GM19455 (cell line): Measurements from ENCODE around the gene PNPLA4.

Experiments used
- ATAC-seq: cut with Tn5 transposase; IDR thresholded peaks from one replicate; pipeline ENCODE4 v1.9.1; 2021; ENCODE audit not compliant: unreplicated experiment

The PNPLA4 gene, protein sequence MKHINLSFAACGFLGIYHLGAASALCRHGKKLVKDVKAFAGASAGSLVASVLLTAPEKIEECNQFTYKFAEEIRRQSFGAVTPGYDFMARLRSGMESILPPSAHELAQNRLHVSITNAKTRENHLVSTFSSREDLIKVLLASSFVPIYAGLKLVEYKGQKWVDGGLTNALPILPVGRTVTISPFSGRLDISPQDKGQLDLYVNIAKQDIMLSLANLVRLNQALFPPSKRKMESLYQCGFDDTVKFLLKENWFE

DNA sequence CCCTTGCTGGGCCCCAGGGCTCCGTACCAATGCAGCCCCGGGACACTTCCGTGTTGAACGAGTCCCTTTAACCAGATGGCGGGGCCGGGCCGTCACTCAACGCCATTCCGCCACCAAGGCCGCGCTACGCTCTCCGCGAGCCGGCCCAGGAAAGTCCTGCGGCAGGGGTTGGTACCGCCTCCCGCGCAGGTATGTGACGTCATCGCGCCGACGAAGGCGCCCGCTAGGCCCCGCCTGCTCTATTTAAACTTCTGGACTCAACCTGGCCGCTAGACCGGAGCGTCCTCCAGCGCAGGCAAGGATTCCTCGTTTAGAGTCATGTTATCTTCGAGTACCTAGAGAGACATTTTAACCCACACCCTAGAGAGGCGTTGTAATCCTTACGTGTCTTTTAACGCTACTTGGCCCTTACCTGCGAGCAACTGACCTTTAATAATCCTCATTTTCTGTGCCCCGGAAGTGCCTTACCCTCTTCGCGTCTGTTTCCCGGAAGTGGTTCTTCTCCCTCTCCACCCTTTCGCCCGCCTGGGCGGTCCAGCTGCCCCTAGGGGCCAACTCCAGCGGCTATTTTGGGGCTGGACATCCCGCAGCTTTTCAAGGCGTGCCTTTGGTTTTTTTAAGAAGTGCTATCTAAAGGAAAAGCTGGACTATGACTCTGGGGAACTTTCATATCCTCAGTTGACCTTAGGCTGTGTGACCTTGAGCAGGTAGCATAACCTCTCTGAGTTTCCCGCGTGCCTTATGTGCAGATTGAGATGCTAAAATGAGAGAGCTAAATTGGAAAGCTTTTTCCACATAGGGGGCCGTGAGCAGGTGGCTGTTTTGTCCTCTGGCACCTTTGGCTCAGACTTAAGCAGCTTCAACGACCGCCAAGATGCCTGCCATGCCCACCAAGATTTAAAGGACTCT is at the start of gene PNPLA4:
TSS of gene PNPLA4 (minus strand) at position 155 of the 909 bp plus-strand sequence. CDS start 1,294 bp downstream, outside the sequence.
- peak; percentile 95 for ATAC-seq

DNA sequence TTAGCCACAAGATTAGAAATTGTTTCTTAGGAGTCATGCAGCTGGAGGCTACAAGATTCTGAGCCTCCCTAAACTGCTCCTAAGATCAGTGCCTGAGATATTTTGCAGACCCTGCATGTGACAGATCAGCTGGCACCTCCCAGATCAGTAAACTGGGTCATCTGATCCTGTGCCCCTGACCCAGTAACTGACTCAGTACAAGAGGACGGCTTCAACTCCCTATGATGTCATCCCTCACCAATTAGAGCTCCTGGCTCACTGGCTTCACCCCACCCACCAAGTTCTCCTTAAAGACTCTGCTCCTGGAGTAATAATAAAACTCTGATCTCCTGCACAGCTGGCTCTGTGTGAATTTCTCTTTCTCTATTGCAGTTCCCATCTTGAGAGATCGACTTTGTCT is 45.4 kb upstream of the PNPLA4 start:
- ATAC-seq: no peak

DNA sequence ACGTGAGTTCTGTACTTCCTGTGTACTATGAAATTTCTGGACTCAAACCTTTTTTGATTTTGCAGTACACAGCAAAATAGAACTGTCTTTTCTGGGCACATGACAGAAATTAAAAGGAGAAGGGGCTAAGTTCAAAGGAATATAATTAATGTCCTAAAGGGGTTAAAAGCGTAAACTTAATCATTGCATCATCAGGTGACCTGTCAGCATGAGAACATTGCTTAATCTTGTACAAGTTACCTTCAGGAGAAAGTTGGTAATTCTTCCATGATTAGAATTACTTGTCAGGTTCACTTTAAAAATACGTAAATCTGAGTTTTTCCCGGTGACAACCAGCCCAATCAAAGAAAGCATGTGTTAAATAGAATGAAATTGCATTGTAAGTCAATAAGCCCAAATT is 43.2 kb upstream of the PNPLA4 start:
- ATAC-seq: no peak

DNA sequence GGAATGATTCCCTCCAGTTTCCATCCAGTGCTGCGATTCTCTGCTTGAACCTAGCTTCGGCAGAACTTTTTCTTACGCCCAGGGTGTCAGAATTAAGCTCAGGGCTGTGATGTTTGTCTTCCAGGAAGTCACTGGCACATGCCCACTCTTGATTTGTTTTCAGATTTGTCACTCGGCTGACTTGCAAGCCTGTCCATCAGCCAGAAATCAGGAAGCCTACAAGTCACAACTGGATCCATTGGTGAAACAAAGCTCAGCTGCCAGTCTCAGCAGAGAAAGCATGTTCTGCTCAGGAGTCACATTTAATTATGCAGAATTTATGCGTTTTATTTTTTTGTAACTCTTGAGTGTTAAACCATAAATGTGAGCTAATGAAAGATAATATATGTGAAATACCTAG is 38.2 kb upstream of the PNPLA4 start:
- ATAC-seq: no peak

DNA sequence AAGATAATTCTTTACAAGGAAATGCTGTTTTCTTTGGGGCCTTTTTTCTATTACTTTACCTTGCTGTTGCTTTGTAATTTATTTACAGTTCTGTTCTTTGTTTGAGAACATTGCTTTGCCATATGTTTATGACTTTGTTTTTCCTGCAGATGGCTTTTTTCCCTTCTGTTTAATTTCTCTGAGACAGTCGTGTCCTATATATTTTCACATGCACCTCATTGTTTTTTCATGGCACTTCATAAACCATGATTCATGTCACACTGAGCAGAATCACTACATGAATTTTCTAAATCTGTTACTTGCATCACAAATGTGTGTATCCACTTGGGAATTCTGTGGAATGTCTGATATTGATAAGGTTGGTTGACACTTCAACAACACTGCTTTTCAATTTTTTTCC is 33.0 kb upstream of the PNPLA4 start:
- ATAC-seq: no peak

DNA sequence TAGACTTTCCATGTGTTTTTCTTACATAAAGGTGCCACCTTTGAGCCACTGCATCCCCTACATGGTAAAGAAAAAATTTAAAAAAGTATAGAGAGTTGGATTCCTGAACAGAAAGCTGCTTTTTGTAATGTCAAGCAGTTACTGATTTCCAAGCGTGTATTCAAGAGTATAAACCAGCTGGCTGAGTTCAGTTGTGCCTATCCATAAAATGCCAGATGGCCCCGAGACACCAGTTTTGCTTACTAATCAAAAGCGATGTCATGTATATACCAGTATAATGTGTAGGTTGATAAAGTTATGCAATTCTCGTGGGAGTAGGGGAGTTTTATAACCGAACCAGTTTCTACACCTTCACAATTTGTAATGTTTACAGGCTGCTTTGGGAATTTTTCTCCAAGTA is 26.2 kb upstream of the PNPLA4 start:
- no peak for ATAC-seq

DNA sequence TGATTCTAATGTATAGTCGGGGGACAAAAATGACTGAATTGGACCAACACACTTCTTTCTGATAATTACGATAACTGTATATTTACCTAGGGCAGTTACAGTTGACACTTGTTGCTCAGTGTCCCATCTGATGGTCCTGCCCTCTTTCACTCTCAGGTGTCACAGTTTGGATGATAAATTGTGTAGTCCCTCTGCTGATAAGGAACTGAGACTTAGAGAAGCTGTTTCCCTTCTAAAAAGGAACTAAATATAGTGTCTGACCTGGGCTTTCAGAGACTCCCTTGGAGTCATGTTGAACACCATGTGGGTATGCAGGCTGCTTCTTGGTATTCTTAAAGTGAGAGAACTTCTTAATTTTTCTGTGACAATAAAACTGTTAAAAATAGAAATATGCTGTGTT is 23.7 kb upstream of the PNPLA4 start:
- peak; percentile 89 for ATAC-seq

DNA sequence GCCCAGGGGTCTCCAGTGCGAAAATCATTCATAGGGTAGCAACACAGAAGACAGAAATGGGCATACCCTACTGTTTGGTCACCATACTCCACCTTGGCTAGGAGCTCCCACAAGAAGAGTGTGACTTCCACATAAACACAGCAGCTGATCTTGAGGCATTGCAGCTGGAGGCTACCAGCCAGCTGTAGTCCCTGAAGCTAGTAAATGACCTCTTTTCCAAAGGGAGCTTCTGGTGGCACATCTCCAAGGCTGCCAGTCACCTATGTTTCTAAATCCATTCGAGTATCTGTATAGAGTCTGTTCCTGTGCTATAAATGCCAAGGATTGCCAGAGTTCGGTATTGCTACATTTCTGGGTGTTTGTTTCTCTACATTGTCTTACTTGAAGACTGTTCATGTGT is 21.3 kb upstream of the PNPLA4 start:
- ATAC-seq: no peak

DNA sequence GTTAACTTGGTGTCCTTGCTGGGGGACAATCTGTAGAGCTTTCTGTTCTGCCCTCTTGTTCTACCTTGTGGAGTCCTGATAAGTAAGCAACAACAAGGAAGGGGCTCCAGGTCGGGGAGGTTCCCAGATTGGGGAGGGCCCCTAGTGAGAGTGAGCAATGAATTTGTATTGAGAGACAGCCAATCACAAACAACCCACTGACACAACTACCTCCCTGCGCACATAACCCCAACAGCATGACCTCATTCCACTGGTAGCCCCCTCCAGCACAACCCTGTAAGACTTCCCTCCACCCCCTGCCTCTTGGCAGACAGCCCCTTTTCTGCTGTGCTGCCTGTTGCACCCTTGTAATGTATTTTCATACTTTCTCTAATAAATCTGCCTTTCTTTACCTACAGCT is 19.7 kb upstream of the PNPLA4 start:
- ATAC-seq: no peak

DNA sequence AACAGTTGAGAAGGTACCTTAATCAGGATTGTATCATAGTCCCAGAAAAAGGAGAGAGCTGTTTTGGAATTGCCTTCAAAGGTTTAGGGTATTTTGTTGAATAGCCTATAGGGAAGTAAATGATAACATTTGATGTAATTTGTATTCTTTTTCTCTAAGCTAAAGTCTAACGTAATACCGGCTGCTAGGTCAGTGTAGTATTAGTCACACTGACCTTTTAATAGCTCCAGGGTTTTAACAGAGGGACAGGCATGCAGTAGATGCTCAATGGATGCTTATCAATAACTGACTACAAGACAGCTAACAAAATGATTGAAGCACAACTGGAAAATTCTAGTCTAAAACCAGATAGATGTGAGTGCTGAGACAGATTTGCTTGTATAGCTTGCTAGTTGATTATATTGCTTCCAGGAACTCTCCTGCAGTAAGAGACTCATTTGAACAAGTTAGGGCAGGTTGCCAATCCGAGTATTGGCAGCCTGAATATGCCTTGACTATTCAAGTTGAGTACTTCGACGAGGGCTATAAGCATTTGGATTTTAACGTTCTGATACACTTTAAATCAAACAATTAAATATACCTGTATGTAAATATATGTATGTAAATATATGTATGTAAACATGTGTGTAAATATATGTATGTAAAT is 16.5 kb upstream of the PNPLA4 start:
- ATAC-seq: no peak

DNA sequence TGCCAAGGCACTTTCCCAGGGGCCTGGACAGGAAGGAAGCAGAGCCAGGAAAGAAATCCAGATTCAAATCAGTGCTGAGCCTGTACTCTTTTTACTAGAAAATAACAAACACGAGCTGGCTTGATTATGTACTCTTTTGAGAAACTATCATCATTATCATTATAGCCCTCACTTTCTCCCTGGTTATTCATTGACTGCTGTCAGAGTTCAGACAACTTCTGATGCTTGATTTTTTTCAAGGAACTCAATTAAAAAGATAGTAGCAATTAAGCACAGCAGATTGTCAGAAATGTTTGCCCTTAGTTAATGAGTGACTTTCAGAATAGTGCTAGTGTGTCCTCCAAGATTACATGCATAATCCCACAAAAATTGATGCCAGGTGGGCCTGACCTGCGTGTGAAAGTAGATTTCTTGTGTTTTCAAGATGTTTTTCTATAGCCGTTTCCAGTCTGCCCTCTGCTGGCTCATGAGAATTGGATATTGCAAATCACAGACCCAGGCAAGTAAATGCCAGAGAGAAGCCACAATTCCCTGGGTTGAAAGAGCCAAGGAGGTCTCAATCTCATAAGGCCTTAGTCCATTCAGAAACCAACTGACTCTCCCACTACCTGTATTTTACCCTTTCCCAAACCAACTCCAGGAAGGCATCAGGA is 14.3 kb upstream of the PNPLA4 start:
- no peak for ATAC-seq

DNA sequence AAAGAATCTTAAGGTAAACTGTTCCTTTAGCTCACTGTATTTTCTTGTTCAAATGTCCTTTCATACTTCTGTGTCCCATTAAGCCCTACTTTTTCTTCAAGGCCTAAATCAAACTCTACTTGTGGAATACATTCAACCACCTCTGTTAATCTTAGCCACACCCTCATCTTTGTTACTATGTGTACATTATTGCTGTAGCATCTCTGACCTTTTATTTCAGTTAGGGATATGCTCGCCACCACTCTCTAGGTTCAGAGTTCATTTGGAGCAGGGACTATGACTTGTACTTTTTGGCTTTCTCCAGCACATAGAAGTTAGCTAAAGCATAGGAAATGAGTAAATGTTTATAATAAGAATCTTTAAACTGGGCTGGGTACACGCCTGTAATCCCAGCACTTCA is 6.8 kb upstream of the PNPLA4 start:
- ATAC-seq: no peak

DNA sequence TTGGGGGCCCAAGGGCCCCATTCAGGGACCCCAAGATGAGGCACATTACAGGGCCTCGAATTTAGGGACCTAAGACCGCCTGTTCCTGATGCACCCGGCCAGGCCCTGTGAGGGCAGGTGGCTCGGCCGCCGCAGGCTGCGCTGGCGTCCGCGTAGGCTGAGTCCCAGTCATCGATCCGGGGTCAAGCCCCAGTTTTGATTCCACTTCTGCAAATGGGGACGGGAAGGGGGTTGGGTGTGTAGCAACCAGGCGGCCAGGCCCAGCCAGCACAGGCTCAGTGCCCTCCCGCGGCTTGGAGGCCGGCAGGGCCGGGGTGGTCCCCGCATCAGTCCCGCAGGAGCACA is 327 bp downstream of the PNPLA4 start:
- ATAC-seq: peak; percentile 52

DNA sequence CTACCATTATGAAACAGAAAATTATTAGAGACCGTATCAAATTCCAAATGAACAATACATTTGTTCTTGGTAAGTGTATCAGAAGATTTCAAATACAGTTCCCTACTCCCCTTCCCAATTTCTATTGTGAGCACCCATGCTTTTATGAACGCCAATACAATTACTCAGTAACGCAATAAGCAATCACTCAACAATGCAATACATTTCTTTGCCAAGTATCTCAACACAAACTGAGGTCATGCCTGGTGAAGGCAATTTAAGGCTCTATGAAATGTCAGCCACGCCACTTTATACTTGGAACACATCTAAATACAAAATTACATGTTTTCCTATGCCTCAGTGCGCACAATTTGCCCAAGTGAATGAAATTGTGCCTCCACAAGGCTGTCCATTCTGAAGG is 712 bp downstream of the PNPLA4 start:
- ATAC-seq: no peak

DNA sequence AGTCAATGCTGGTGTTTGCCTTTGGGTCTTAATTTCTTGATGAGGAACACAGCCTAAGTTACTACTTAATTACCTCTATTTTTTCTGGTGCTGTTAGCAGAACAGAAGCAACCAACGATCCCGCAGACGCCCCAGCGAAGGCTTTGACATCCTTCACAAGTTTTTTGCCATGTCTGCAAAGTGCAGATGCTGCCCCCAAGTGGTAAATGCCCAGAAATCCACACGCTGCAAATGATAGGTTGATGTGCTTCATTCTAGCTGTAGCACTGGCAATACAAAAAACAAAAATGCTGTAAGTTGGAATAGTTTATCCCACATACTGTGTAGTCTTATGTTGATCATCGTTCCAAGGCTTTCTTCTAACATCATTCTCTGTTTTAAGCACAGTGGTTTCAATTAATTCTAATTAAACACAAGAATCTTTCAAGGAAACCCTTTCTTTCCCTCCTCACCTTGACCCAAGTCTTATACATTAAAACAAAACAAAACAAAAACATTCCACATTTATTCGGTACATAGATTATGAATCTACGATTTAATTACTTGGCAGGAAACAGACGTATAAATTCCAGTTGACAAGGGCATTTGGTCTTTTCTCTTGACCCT is 1.2 kb downstream of the PNPLA4 start:
- ATAC-seq: no peak

DNA sequence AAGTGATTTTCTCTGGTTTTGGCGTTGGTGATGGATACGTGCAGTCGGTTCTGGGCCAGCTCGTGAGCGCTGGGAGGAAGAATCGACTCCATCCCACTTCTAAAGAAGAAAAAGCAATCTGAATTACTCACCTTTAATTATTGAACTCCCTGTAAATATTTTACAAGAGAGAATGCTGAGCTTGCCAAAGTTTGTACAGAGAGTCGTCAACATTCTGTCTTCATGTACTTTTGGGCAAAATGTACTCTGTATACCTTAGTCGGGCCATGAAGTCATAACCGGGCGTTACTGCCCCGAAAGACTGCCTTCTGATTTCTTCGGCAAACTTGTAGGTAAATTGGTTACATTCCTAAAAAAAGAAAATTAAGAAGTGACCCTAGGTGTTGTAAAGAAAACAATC is 5.5 kb downstream of the PNPLA4 start:
- no peak for ATAC-seq

DNA sequence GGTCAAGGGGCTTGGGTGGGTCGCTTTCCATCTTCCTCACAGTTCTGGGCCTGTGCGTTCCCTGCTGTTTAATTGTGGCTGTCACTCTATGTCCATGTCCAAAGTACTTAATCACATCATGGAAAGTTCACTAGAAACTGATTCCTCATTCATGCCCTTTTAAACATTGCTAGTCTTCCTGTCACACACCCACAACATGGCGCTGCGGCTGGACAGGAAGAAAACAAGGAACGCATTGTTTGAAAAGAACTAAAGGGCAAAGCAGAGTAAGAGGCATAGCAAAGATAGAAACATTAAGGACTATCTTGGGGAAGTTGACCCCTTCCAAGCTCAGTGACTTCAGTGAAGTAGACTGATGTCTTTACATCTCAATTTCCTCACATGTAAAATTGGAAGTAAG is 18.4 kb downstream of the PNPLA4 start:
- ATAC-seq: no peak

DNA sequence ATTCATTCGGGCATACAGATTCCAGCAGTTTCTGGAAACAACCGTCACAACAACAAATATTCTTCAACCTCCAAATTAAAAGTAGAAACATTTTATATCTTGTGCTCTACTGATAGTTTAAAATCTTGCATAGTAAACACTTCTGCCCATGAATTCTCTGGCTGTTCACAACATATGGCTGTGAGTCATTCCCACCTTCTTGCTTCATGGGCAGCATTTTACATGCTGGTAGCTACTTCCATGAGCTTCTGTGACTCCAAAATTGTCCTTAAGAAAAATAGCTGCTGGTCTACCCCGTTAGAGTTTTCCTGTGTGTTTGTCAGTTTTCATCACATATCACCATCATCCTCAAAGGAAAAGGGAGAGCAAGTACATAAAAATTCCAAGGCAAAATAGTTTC is 22.7 kb downstream of the PNPLA4 start:
- no peak for ATAC-seq

DNA sequence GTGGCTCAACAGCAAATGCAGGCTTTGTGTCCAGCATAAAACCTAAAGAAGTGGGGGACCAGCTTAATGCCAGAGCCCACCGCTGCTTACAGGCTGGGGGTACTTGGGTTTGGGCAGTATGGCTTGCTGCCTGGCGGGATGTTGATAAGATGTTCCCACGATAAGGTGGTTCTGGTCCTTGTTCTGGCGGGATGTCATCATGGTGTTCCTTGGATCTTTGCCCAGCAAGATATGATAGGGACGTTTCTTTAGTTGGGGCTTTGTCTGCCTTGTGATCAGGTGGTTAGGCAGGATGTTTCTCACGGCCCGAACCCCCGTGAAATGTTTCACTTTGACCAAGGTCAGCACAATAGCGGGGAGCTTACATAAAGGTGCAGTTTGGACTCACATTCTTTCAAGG is 35.3 kb downstream of the PNPLA4 start:
- no peak for ATAC-seq

DNA sequence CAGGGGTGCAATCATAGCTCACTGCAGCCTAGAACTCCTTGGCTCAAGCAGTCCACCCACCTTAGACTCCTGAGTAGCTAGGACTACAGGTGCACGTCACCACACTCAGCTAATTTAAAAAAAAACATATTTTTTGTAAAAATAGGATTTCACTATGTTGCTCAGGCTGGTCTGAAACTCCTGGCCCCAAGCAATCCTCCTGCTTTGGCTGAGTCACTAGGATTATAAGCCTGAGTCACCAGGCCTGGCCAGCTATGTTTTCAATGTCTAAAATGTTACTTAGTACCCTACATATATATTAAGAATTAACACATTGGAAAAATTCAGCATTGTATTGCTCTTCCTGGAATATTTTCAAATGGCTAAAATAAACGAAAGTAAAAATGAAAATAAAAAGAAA is 37.5 kb downstream of the PNPLA4 start:
- no peak for ATAC-seq

DNA sequence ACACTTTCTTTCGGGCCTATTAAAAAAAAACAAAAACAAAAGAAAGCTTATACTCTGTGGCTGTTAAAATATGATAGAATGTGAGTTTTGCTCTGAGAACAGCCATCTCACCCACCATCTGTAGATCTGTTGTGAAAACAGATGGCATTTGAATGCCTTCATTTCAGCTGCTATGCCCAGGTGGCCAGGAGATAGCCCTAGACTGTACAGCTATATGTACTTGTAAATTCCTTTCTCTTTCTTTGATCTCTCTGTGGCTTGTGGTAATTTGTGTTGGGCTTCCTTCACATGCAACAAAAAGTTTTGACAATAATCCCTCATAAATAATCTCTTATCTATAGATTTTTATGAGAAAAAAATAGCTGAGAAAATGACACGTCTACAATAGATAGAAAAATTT is 38.1 kb downstream of the PNPLA4 start:
- no peak for ATAC-seq
